HG02981 (cell line): Measurements from ENCODE around the gene MYO1A.

Source experiments
- ATAC-seq: cut with Tn5 transposase; IDR thresholded peaks from one replicate; pipeline ENCODE4 v1.9.1; 2021; ENCODE audit warnings: mild to moderate bottlenecking, moderate library complexity; ENCODE audit not compliant: unreplicated experiment

MYO1A gene

GRCh38 chr12:57049890-57050289, at the start of gene MYO1A:
Gene MYO1A, minus strand, starts transcription at chr12:57050129. Its CDS starts 1,806 bp downstream, at chr12:57048323.
- ATAC-seq: no peak

GRCh38 chr12:57099047-57099714, 49.3 kb upstream of the MYO1A start:
- ATAC-seq: no peak

DNA sequence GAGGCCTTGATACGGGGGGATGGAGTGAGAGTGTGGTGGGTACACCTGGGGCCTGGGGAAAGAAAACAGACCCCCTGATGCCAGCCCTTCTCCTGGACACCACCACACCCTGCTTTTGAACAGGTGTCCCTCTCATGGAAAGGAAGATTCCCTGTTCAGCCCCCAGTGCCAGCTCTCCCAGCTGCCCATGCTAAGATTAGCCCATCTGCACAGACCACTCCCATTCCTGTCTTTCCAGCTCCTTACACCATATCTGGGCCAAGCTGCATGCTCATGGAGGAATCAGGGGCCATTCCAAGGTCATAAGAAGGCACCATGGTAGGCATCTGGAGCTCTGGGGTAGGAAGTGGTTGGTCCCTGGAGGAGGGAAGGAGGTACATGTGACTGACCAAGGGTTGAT, 48.6 kb upstream of the MYO1A start:
- no peak for ATAC-seq

DNA sequence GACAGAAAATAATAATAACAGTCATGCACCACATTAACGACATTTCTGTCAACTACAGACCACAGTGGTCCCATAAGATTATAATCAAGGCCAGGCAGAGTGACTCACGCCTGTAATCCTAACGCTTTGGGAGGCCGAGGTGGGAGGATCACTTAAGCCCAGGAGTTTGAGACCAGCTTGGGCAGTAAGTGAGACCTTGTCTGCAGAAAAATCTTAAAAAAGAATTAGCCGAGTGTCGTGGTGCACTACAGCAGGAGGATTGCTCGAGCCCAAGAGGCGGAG, 47.6 kb upstream of the MYO1A start:
- no peak for ATAC-seq

GRCh38 chr12:57096748-57097553, 47.0 kb upstream of the MYO1A start:
- ATAC-seq: no peak

DNA sequence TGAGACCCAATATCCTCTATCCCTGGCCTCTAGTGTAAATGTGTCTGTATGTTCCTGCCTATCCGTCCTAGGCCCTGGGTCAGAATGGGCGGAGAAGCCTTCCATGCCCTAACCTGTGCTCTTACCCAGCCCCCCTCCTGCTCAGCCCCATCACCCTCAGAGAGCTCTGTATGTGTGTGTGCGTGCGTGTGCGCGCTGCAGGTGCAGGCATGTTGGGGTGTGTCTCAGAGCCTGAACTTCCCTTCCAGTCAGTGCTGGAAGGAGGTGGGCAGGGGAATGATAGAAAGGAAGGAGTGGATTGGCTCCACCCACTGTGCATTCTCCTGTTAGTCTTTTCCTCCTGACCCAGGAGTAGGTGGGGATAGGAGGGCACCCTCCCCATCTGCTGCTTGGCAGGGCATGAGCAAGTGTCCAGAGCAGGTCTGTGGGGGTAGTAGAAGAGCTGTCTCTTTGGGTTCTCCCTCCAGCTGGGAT, 46.2 kb upstream of the MYO1A start:
- ATAC-seq: no peak

GRCh38 chr12:57095440-57095839, 45.5 kb upstream of the MYO1A start:
- no peak for ATAC-seq

DNA sequence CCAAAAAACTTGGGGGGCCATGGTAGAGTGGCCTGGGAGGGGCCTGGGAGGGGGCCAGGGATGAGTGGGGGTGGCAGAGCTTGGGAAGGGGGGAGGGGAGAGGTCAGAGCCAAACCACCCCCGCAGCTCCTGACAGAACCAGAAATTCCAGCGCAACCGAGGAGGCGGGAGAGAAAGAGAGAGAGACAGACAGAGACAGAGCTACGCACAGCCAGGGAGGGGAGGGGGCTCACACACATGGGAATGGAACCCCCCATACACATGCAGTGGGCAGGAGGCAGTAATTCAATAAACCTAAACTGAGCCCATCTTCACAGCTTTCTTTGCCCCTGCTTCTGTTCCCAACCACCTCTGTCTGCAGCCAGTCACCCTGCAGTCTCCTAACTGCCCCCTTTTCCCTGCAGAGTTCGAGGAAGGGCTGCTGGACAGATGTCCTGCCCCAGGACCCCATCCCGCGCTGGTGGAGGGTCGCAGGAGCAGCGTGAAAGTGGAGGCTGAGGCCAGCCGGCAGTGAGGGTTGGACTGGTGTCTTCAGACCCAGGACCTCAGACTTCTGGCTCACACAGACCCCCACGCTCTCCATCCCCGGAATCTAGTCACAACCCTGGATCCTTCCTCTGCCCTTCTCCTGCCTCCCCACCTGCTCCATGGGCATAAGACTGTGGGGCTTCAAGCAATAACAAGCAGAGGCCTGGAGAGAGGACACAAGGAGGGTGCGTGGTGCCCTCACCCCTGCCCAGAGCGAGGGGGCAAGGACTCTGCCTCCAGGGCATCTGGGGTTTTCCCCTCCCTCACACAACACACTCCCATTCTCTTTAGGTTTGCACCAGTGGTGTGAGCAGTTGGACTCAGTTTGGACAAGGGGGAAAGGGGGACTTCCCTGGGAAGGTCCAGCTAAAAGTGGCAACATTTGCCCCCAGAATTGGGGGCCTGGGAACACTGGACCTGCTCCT, 44.6 kb upstream of the MYO1A start:
- ATAC-seq: no peak

DNA sequence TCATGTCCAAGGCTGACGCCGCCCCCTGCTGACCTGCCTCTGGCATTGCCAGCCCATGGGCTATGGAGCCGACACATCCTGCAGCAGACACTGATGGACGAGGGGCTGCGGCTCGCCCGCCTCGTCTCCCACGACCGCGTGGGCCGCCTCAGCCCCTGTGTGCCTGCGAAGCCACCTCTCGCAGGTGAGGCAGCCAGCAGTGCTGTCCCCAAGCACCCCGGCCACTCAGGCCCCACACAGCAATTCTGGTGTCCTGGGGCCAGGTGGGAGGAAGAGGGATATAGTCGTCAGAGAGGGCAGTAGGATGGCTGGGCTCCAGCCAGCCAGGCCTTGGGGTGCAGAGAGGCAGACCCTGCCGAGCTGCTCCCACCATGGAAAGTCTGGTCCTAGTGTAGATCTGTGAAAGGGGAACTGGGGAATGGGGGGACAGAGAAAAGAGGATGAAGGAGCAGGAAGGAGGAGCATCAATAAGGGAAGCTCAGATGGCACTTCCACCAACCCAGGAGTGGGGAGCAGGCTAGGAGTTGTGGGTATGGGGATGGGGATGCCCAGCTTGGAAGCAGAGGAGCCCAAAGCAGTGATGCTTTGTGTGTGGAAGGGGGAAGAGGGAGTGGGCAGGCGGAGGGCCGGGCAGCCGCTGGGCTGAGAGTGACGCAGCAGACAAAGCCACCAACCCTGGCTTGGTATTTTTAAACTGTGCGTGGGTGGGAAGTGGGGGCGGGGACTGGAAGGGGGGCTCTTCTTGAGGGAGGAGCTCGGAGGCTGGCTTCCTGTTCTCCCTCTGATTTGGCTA, 43.7 kb upstream of the MYO1A start:
- ATAC-seq: no peak

GRCh38 chr12:57092876-57093414, 43.0 kb upstream of the MYO1A start:
- ATAC-seq: no peak

DNA sequence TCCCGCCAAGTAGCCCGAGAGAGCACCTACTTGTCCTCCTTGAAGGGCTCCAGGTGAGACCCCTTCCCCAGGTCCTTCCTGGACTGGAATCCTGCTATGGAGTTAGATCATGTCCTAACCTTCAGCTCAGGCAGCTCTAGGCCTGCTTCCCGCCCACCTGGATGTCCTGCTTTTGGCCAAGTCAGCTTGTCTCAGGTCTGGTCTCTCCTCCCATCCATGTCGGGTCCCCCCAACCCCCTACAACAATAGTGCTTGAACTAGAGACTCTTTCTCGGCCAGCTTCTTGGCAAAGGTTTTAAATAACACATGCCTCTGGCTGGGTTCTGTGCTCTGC, 42.6 kb upstream of the MYO1A start:
- ATAC-seq: no peak

DNA sequence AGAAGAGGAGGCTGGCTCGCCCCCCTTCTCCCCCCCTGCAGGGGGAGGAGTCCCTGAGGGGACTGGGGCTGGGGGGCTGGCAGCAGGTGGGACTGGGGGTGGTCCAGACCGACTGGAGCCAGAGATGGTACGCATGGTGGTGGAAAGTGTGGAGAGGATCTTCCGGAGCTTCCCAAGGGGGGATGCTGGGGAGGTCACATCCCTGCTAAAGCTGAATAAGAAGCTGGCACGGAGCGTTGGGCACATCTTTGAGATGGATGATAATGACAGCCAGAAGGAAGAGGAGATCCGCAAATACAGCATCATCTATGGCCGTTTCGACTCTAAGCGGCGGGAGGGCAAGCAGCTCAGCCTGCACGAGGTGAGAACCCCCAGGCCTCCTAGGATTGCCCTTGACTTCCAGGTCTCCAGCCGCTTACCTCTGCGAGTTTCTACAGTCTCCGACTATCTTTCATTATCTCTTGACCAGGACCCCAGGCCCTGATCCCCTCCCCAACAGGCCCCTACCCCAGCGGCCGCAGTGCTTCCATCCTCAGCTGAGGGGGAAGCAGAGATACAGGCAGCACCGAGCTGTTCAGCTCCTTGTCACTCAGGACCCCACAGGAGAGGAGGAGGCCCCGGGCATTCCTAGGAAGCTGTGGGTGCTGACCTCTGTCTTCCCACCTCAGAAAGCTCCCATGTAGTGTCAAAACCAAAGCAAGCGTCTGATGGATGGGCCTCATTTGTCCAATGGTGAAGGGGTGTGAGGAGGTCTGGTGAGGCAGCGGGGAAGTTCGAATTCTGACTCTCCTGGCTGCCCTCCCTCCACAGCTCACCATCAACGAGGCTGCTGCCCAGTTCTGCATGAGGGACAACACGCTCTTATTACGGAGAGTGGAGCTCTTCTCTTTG, 42.0 kb upstream of the MYO1A start:
- no peak for ATAC-seq

- ATAC-seq: no peak
These were observed 41.2 kb upstream of the MYO1A start for GRCh38 chr12:57090924-57091637.

GRCh38 chr12:57090490-57090889, 40.6 kb upstream of the MYO1A start:
- ATAC-seq: no peak

DNA sequence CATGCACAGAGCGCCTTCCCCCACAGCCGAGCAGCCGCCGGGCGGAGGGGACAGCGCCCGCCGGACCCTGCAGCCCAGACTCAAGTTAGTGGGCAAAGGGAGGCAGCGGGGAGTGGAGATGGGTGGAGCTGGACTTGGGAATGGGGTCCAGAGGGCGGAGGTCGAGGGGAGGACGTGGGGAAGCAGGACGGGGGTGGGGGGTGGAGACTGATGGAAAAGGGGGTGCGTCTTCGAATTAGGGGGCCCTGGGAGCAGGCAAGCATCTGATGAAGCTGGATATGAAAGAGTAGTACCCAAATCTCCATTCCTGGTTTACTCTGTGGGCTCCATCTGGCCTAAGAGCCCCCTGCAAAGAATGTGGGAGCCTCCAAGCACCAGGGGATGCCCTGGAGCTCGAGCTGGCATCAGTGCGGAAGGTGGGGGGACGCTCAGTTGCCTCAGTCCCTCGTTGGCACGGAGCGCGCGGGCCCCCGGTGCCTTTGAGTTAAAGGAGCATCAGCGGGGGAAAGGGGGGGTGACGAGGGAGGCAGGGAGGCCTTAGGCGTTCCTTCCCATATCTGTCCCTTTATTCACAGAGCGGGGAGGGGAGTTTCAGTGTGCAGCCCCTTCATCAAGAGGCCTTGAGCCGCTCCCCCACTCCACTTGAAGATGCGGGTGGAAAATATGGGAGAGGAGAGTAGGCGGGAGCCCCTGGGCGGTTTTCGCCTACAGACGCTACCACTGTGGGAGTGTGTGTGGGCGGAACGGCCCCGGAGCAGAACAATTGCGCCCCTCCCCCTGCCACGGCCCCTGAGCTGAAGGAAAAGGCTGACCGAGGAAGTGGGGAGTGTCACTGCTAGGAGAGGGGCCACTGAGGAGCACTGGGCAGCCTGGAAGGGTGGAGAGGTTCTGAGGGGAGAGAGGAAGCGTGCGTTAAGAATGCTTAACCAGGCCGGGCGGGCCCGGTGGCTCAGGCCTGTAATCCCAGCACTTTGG, 39.6 kb upstream of the MYO1A start:
- no peak for ATAC-seq

DNA sequence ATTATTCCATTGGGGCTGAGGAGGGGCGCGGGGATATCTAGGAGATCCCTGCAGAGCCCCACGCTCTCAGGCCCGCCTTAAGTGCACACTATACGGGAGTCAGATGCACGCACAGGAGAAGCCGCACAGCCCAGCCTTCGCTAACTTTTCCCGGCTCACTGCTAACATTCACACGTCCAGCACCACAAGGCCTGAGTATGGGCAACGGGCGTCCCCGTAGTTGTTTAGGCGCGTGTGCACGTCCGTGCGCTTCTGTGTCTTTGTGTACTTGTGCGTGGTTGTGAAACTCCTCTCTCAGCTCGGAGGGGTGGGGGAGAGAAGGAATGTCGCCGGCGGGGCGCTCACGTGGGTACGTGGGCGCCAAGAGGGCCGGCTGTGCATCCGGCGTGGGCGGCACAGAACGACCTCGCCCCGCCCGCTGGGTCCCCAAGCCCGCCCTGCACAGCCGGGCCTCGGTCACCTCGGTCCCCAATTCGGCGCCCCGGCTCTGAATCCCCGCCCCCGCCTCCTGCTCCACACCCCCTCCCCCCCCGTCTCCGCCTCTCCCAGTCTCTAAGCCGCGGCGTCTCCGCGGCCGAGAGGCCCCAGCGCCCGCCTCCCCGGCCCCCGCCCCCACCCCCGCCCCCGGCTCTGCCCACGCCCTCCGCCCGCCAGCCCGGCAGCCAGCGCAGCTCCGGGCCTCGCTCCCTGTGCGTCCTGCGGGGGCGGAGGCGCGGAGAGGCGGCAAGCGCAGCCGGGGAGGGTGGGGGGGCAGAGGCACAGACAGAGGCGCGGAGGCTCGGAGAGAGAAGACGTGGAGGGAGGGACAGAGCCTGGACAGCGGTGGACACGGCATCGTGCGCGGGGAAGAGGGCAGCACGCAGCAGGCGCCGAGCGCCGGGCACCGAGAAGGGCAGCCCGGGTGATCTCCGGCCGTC, 38.7 kb upstream of the MYO1A start, which contains the start of gene NAB2:
NAB2 (plus strand) TSS at position 761 of the 917 bp plus-strand sequence. CDS start 158 bp downstream, outside the sequence.
- peak; percentile 55 for ATAC-seq
